Lower leg skin (tissue), 3 donors: Measurements from ENCODE around the gene NRXN3.

Experiments
- CTCF ChIP-seq, 3 donors: fragments of 450-650 bp; IDR thresholded peaks; one replicate each; pipeline ENCODE4 v1.5.1; 2016; ENCODE audit warnings: antibody characterized with exemption in 3 of 3, mild to moderate bottlenecking in 3 of 3, moderate library complexity in 2 of 3
- POLR2A ChIP-seq, 2 donors: fragments of 450-650 bp; IDR thresholded peaks; one replicate each; pipeline ENCODE4 v1.6.1; 2016 to 2017; ENCODE audit warnings: antibody characterized with exemption in 2 of 2, mild to moderate bottlenecking in 1 of 2, moderate library complexity in 1 of 2

- TF ChIP-seq CTCF (IDR thresholded peaks at IDR 0.05) (no peak), POLR2A (IDR thresholded peaks at IDR 0.05) (no peak)
These were observed 1664.7 kb downstream of the NRXN3 start for GRCh38 chr14:79834868-79835267.
